HUES48 (cell line): ENCODE measurements around the gene BAHCC1.
A peak's percentile ranks its signal among the peaks of the same experiment; 100 is the strongest.

Experiments
- H3K27ac ChIP-seq: one replicate; pipeline ENCODE4 v1.7.0; 2013; ENCODE audit warnings: low read depth, low read length, inconsistent platforms
- H3K27me3 ChIP-seq: 2 replicates; pipeline ENCODE4 v1.6.1; 2013; ENCODE audit warnings: mild to moderate bottlenecking, low read length; ENCODE audit not compliant: control insufficient read depth, insufficient read depth
- H3K36me3 ChIP-seq: 2 replicates; pipeline ENCODE4 v1.6.1; 2013; ENCODE audit warnings: low read length; ENCODE audit not compliant: control insufficient read depth, insufficient read depth
- H3K4me1 ChIP-seq: 2 replicates; pipeline ENCODE4 v1.6.1; 2013; ENCODE audit warnings: mild to moderate bottlenecking, low read length; ENCODE audit not compliant: control insufficient read depth, insufficient read depth
- H3K4me3 ChIP-seq: 2 replicates; pipeline ENCODE4 v1.5.1; 2013; ENCODE audit warnings: mild to moderate bottlenecking, low read depth, low read length
- H3K9ac ChIP-seq: 2 replicates; pipeline ENCODE4 v1.6.1; 2013; ENCODE audit warnings: mild to moderate bottlenecking, low read depth, low read length, moderate library complexity
- H3K9me3 ChIP-seq: 2 replicates; pipeline ENCODE4 v1.6.1; 2013; ENCODE audit warnings: low read length; ENCODE audit not compliant: control insufficient read depth, insufficient read depth

The BAHCC1 gene

GRCh38 chr17:81394377-81394920 lies 808 bp upstream of the BAHCC1 start:
- H3K9me3 ChIP-seq = no peaks in the 10 kb centered on the region
- H3K36me3 ChIP-seq = no peaks in the 10 kb centered on the region
- H3K27me3 ChIP-seq = peaks cover 72% of the 10 kb centered on the region
- peak overlapping the region; percentile 56 for H3K4me3 ChIP-seq
- peak overlapping the region; percentile 5 for H3K27ac ChIP-seq
- no peak overlapping the region for H3K9ac ChIP-seq
- peaks cover 32% of the 10 kb centered on the region for H3K4me1 ChIP-seq

- Histone ChIP-seq H3K4me1 (peaks cover 39% of the 10 kb centered on the region), H3K9me3 (no peaks in the 10 kb centered on the region), H3K36me3 (no peaks in the 10 kb centered on the region), H3K4me3 (peak overlapping the region; percentile 47), H3K27ac (peak overlapping the region; percentile 99), H3K27me3 (peaks cover 72% of the 10 kb centered on the region), H3K9ac (peak overlapping the region; percentile 53; the same call in 1 of the 2 replicates)
Measured at GRCh38 chr17:81395600-81396277, 482 bp downstream of the BAHCC1 start.

DNA sequence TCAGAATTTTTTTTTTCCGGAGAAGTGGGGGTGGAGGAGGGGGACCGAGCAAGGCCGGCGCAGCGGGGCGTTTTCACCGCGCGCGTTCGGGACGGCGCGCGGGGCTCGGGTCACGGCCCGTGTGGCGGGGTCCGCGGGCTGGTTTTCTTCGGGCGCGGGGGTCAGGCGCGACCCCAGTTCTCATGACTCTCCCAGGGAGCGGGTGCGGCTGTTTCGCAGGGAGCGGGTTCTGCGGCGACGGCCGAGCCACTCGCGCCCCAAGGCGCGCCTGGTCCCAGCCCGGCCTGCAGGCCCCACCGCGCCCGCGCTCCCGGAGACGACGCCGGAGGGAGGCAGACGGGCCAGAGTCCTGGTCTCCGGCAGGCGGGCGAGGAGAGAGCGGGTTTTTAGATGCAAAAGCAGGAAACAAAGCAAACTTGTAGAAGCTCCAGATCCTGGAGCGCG lies 1.0 kb downstream of the BAHCC1 start:
- no peaks in the 10 kb centered on the region for H3K36me3 ChIP-seq
- H3K4me3 ChIP-seq = peak overlapping the region; percentile 47
- H3K9ac ChIP-seq = peak overlapping the region; percentile 53
- no peaks in the 10 kb centered on the region for H3K9me3 ChIP-seq
- peak overlapping the region; percentile 99 for H3K27ac ChIP-seq
- H3K4me1 ChIP-seq = peaks cover 44% of the 10 kb centered on the region
- peaks cover 72% of the 10 kb centered on the region for H3K27me3 ChIP-seq

DNA sequence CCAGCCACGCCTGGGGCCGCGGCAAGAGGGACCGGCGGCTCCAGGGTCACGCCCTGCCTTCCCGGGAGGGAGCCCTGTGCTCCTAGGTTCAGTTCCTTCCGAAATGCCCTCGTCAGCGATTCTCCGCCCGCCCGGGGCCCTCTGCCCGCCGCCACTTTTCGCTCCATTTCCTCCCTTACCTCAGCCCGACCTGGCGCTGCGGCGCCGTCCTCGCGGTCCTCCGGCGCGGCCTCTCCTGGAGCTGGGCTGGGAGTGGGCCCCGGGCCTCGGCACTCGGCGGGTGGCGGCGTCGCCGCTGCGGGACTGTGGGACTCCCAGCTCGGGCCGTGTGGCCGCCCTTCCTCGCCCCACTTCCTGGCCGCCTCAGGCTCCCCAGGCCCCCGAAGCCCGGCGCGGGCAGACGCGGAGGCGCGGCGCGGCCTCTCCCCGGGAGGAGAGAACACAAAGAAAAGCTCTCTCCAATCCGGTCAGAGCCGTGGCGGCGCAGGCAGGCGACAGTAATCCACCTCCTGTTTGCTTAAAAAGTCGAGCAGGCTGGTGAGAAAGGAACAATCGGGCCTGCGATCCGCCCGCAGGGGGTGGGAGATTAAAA lies 1.6 kb downstream of the BAHCC1 start:
- Histone ChIP-seq H3K9ac (peak overlapping the region; percentile 53), H3K4me1 (peaks cover 49% of the 10 kb centered on the region), H3K27ac (peak overlapping the region; percentile 99), H3K36me3 (no peaks in the 10 kb centered on the region), H3K9me3 (no peaks in the 10 kb centered on the region), H3K27me3 (peaks cover 72% of the 10 kb centered on the region), H3K4me3 (peak overlapping the region; percentile 47)

- H3K9ac ChIP-seq = peak overlapping the region; percentile 53; the same call in 1 of the 2 replicates
- H3K4me3 ChIP-seq = peak overlapping the region; percentile 47
- H3K9me3 ChIP-seq = no peaks in the 10 kb centered on the region
- peak overlapping the region; percentile 99 for H3K27ac ChIP-seq
- no peaks in the 10 kb centered on the region for H3K36me3 ChIP-seq
- peaks cover 49% of the 10 kb centered on the region for H3K4me1 ChIP-seq
- H3K27me3 ChIP-seq = peaks cover 72% of the 10 kb centered on the region
Measured at GRCh38 chr17:81397314-81398175, 2.3 kb downstream of the BAHCC1 start.

GRCh38 chr17:81398176-81398831 lies 3.0 kb downstream of the BAHCC1 start:
- Histone ChIP-seq H3K9ac (no peak overlapping the region), H3K9me3 (no peaks in the 10 kb centered on the region), H3K36me3 (no peaks in the 10 kb centered on the region), H3K27me3 (peaks cover 70% of the 10 kb centered on the region), H3K27ac (peak overlapping the region; percentile 99), H3K4me3 (peak overlapping the region; percentile 47; the same call in 1 of the 2 replicates), H3K4me1 (peaks cover 51% of the 10 kb centered on the region)

DNA sequence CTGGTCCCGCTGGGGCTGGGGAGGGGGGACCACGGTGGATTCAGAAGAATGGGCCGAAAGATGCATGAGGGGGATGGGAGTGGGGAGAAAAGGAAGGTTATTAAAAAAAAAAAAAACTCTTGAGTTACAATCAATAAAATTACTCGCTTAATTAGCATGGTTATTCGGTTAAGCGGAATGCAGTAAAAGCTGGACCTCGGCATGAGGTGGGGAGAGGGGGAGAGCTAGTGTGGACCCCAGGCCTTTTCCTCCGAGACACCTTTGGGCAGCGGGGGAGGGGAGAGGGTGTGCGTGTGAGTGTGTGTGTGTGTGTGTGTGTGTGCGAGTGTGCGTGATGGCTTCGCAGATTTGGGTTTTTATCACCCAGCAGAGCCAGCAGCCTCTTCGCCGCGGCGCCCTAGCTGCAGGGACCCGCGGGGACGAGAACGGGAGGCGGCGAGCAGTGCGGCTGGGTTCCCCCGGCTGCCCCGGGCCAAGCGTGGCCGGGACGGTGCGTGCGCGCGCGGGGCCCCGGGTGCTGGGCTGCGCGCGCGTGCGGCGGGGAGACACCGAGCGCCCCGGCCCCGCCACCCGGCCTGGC lies 3.7 kb downstream of the BAHCC1 start:
- Histone ChIP-seq H3K36me3 (no peaks in the 10 kb centered on the region), H3K9ac (no peak overlapping the region), H3K27ac (no peak overlapping the region), H3K4me1 (peaks cover 51% of the 10 kb centered on the region), H3K27me3 (peaks cover 75% of the 10 kb centered on the region), H3K4me3 (peak overlapping the region; percentile 47; the same call in 1 of the 2 replicates), H3K9me3 (no peaks in the 10 kb centered on the region)

GRCh38 chr17:81399481-81400153 lies 4.4 kb downstream of the BAHCC1 start:
- Histone ChIP-seq H3K9ac (no peak overlapping the region), H3K36me3 (no peaks in the 10 kb centered on the region), H3K4me3 (peak overlapping the region; percentile 59), H3K27ac (no peak overlapping the region), H3K9me3 (no peaks in the 10 kb centered on the region), H3K4me1 (peaks cover 45% of the 10 kb centered on the region), H3K27me3 (peaks cover 72% of the 10 kb centered on the region)

- no peak overlapping the region for H3K9ac ChIP-seq
- no peaks in the 10 kb centered on the region for H3K36me3 ChIP-seq
- peak overlapping the region; percentile 6 for H3K27ac ChIP-seq
- H3K4me1 ChIP-seq = peaks cover 41% of the 10 kb centered on the region
- peak overlapping the region; percentile 59 for H3K4me3 ChIP-seq
- H3K9me3 ChIP-seq = no peaks in the 10 kb centered on the region
- peaks cover 71% of the 10 kb centered on the region for H3K27me3 ChIP-seq
Measured at GRCh38 chr17:81400154-81400977, 5.1 kb downstream of the BAHCC1 start.
